ENCODE data around the gene TIMM10.

Gene TIMM10, protein sequence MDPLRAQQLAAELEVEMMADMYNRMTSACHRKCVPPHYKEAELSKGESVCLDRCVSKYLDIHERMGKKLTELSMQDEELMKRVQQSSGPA

DNA sequence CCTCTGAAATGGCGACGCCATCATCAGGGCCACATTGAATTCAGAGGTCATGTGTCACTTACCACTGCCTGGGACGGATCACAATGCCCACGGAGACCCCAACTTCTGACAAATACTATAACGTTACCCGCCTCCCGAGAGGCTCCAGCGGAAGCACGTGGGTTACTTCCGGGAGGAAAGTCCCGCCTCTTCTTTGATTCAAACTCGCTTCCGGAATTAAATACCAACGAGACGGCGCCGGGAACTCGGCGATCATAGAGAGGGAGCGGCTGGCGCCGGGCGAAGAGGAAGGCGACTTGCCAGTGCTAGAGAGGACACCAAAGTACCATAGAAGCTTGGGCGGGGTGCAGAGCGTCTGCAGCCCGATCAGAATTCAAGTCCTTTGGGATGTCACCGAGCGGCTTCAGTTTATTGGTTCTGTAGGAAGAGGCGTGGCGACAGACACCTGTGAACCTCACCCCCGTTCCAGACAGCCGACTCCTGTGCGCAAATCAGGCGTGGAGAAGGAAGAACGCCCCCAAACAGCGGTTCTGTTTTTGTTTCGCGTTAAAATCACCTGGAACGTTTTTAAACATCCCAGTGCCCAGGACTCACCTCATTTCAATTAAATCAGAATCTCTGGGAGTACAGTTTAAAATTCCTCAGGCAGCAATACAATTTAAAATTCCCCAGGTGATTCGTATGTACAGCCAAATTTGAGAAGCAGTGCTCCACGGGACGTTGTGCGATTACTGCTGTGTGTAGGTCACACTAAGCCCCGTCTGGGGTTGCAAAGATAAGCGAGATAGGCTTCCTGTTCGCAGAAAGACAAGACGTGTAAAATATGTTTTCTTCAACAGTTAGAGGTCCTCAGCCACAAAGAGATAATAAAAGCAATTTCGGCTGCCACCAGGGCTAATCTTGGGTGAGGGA, at the start of gene TIMM10:
TSS of gene TIMM10 (minus strand) at position 159 of the 912 bp plus-strand sequence. CDS start 565 bp downstream, outside the sequence.
- peak within 1 kb of the TSS; percentile 75 for H3K4me3 ChIP-seq (ENCODE audit: low read depth, low read length)
- peak; percentile 91 for DNase-seq (ENCODE audit: low read depth)

DNA sequence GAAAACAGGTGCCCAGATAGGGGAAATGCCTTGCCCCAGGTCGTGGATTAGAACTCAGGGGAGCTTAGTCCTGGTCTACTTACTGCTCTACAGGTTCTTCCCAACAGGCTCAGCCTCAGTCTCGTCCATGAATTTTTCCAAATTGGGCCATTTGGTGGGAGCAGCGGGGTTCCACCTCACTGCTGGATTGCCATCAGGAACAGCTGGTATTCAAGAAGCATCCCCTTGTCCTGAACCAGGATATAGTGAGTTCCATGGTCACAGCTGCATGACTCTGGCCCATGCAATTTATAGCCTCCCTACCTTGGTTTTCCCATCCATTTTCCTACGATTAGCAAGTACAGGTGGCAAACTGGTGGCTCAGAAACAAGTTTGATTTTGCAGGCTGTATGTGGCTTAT, 43.5 kb upstream of the TIMM10 start:
- DNase-seq (ENCODE audit: low read depth) = no peak
- H3K4me3 ChIP-seq (ENCODE audit: low read depth, low read length) = no peak overlapping the region

DNA sequence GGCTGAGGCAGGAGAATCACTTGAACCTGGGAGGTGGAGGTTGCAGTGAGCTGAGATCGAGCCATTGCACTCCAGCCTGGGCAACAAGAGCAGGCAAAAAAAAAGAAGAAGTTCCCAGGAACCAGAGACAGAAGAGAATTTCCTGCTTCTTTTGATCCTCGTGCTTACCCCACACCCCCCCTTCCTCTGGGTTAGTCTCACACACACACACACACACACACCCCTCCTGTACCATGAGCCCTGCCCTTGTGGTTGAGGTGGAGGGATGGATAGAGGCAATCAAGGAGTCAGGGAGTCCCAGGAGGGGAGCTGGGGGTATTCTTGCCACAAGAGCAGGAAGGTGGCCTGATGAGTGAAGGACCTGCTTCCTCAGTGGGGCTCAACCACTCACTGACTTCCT, 41.1 kb upstream of the TIMM10 start:
- DNase-seq (ENCODE audit: low read depth) = no peak

DNA sequence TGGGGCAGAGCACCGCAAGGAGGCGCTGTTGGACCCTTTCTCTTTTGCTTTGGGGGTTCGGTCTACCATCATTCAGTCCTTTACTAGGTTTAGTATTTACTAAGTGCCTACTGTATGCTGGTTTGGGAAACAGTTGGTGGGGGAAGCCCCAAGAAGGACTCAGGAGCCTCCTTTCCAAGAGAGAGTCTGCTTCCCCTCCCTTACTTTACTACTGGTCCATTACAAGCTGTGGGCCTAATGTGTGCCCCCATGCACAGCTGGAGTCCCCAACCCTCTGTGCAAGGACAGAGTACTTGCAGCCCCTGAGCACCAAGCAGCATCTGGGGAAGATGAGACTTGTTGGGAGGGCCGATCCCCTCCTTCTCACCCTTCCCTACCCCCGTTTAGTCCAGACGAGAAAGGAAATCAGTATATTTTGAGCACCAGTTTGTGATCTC, 37.8 kb upstream of the TIMM10 start:
- DNase-seq (ENCODE audit: low read depth) = peak; percentile 26
- peak overlapping the region; percentile 81 for H3K4me3 ChIP-seq (ENCODE audit: low read depth, low read length)

More for the DNA sequence above, 41.1 kb upstream of the TIMM10 start:
- H3K4me3 ChIP-seq (ENCODE audit: low read depth, low read length) = no peak overlapping the region

DNA sequence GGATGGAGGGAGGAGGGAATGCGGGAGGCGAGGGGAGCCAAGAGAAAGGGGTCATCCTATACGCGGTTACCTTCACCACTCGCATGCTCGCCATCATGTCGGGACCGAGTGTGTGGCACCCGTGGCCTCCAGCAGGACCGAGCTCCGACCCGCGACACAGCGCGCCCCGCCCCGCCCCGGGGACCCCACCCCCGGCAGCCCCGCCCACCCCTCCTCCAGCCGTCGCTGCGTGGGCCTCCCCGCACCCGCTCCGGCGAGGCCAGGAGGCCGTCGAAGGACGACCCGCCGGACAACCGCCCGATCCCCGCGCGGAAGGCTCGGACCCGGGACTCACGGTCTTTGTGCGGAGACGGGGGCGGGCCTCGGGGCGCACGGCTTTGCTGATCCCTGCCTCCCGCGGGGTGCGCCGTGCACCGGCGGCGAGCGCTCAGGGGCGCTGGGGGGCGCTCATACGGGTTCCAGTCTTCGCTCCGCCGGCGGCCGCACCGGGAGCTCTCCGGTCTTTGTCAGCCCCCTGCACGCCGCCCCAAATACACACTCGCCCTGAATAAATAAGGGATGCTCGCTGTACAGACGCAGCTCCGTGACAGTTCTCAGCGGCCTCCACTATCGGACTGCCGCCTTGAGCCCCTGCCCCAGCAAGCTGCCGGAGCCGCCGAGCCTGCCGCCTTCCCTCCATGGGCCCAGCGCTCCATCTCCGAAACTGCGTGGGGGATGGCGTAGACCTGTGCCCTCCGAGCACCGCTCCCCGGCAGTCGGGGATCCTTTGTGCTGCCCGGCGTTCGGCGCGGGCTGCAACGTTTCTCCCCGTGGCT, 37.2 kb upstream of the TIMM10 start, which contains the start of gene UBE2L6:
TSS of gene UBE2L6 (minus strand) at position 158 of the 815 bp plus-strand sequence. CDS start at position 97, 61 bp downstream.
- peak within 1 kb of the TSS; percentile 81 for H3K4me3 ChIP-seq (ENCODE audit: low read depth, low read length)
- DNase-seq (ENCODE audit: low read depth) = no peak

DNA sequence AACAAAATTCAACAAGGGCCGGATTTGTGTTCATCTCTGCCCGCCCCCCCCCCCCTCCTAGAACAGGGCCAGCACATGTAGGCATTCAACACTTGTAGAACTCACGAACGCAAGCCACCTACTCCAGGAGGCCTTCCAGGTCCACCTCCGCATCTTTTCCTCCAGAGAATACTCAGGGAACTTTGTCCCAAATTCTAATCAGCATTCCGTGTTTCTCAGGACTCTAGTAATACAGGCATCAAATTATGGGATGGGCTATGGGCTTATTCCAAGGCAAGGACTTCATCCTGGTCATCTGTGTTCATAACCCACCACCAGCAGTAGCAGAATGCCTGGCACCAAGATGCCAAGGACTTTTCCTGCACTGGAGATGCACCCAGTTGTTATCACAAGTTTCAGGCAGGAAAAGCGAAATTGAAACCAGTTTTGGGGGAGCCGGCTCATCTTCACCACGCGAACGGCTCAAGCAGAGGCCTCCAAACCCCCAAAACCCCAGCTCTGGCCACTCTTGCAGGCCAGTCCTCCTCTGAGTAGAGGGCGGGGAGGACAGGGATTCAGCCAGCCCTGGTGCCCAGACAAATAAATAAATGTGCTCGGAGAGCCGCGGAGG, 36.5 kb upstream of the TIMM10 start:
- no peak for DNase-seq (ENCODE audit: low read depth)

DNA sequence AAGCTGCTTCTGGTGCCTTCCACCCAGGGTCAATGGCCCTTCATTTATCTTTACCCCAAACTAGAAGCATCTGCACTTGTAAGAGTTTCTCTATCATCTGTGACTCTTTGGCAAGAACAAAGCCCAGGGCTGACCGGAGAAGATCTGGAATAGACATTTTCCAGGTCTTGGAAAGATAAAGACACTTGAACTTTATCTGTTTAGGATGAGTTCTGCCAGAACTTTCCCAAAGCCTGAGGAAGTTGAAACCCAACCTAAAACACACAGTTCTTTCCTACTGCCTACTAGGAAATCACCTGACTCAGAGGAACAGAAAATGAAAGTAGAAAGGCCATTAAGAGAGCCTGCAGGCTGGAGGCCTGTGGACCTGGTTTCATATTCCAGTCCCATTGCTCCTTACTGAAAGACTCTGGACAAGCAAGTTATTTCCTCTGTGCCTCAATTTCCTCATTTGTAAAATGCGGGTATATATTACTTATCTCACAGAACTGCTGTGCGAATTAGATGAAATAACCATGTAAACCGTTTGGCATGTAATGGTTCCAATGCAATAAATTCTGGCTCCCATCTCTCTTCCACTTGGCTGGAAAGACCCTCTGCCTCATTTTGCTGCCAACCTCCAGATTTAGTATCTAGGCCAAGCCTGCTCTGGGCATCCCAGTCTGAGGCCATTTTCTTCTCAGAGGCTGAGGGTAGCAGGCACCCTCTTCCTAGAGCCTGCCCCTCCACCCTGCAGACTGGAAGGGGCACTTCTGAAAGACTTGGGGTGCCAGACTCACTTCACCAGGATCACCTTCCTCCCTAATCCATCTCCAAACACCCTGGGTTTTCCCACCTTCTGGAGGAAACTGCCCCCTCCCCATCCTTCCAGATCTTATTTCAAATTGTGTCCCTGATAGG, 35.7 kb upstream of the TIMM10 start:
- DNase-seq (ENCODE audit: low read depth) = no peak
- peak overlapping the region; percentile 81 for H3K4me3 ChIP-seq (ENCODE audit: low read depth, low read length)

More for the DNA sequence above, 36.5 kb upstream of the TIMM10 start:
- H3K4me3 ChIP-seq (ENCODE audit: low read depth, low read length) = peak overlapping the region; percentile 81

DNA sequence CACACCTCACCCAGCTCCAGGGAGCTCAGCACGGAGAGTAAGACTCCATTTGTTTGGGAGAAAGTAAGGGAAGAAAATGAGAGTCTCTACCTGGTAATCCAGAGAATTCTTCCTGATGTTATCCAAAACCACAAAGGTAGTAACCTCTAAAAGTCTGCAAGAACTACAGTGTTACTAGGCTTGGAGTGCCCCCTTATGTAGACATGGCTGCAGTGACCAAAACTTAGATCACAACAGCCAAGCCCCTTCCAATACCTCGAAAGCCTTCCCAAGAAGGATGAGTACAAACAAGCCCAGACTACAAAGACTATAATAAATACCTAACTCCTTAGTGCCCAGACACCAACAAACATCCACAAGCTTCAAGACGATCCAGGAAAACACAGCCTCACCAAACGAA, 32.0 kb upstream of the TIMM10 start:
- H3K4me3 ChIP-seq (ENCODE audit: low read depth, low read length) = no peak overlapping the region
- DNase-seq (ENCODE audit: low read depth) = no peak

DNA sequence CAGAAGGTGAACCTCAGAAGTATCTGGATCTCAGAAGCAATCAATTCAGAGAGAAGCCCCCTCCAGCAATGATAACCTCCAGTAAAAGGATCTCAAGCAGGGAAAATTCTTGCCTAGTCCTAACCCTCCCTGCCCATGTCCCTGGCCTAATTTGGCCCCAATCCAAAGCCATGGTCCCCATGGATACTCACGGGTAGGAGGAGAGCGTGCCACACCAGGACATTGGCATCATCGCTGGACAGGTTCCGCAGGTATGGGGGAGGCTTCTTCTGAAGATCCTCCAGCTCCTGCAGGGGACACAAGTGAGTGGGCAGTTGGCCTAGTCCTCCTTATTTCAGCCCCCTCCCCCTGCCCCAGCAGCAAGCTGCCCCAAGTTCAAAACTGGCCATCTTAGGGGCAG, 29.6 kb upstream of the TIMM10 start:
- DNase-seq (ENCODE audit: low read depth) = no peak

DNA sequence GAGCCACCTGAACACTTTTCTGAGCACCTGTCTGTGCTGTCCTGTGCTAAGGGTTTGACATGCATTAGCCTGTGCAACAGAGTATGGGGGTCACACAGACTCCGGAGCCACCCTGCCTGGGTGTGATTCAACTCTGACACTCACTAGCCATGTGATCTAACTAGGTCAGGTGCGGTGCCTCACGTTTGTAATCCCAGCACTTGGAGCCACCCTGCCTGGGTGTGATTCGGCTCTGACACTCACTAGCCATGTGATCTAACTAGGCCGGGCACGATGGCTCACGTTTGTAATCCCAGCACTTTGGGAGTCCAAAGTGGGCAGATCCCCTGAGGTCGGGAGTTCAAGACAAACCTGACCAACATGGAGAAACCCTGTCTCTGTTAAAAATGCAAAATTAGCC, 25.5 kb upstream of the TIMM10 start:
- H3K4me3 ChIP-seq (ENCODE audit: low read depth, low read length) = no peak overlapping the region
- no peak for DNase-seq (ENCODE audit: low read depth)

More for the DNA sequence above, 29.6 kb upstream of the TIMM10 start:
- no peak overlapping the region for H3K4me3 ChIP-seq (ENCODE audit: low read depth, low read length)

DNA sequence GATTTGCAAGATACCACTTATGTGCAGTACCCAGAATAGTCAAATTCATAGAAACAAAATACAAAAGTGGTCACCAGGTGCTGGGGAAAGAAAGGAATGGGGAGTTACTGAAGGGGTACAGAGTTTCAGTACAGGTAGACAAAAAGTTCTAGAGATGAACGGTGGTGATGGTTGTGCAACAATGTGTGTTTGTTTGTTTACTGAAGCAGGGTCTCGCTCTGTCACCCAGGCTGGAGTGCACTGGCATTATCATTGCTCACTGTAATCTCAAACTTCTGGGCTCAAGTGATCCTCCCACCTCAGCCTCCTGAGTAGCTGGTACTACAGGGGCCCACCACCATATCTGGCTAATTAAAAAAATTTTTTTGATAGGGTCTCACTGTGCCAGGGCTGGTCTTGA, 24.8 kb upstream of the TIMM10 start:
- DNase-seq (ENCODE audit: low read depth) = no peak

DNA sequence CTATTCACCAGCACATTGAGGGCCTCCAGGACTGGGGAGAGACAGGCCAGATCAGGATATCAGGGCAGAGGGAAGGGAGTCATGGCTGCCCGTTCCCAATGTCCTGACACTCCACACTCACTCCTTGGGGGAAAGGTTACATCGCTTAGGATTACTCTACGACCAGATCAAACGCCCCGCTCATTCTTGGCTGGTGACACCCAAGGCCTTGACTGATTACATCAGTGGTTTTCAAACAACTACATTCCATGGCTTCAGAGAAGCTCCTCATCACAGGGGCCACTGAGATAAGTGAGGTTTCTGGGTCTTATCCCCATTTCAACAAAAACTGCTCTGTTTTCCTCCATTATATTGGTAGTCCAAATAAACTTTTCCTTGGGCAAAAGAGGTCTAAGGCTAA, 21.9 kb upstream of the TIMM10 start:
- no peak for DNase-seq (ENCODE audit: low read depth)
- H3K4me3 ChIP-seq (ENCODE audit: low read depth, low read length) = no peak overlapping the region

More for the DNA sequence above, 24.8 kb upstream of the TIMM10 start:
- no peak overlapping the region for H3K4me3 ChIP-seq (ENCODE audit: low read depth, low read length)

DNA sequence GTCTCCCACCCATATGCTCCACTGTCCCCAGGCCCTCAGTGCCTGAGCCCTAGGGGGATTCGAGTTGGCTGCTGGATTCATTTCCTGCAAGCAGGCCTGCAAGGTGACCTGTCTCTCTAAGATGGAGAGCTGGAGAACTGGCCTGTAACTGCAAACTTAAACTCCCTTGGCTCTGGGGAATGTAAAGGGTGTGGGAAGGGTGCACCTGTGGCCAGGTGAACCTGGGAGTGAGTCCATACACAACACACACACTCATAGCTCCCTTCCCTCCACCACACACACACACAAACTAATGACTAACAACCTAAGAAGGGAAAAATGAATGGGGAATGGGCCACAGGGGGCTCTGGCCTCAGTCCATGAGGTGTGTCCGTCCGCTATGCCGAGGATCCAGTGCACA, 21.4 kb upstream of the TIMM10 start:
- no peak overlapping the region for H3K4me3 ChIP-seq (ENCODE audit: low read depth, low read length)
- no peak for DNase-seq (ENCODE audit: low read depth)

DNA sequence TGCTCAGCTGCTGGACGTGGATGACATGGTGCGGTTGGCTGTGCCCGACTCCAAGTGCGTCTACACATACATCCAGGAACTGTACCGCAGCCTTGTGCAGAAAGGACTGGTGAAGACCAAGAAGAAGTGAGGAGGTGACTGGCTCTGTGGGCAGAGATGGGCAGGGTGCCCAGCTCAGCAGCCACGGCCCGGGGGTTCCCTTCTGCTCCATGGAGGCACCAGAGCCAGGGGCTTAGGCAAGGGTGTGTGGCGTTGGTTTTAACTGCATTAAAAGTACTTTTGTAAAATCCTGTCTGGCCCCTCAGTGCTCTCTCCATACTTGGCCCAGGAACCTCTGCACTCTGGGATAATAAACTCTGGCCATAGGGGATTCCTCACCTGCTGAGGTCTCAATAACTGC, 19.4 kb upstream of the TIMM10 start:
- DNase-seq (ENCODE audit: low read depth) = no peak
- H3K4me3 ChIP-seq (ENCODE audit: low read depth, low read length) = no peak overlapping the region

DNA sequence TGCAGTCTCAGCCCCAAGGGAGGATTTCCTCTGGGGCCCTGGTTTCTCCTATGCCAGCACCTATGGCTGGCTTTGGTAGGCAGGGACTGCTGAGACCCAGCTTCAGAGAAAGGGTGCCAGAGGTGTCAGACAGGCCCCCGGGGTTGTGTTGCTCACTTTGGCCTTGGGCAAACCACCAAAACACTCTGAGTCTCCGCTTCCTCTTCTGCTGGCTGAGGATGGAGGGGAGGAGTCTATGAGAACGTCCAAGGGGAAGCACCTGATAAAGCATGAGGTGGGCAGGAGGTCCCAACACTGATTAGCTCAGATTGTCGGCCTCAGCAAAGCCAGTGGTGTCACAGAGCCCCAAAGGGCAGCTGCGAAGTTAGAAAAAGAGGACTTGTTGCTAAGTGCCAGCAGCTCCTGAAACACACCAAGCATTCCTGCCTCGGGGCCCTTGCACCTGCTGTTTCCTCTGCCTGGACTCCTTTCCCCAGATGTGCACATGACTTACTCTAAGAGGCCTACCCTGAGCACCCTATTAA, 17.4 kb upstream of the TIMM10 start:
- H3K4me3 ChIP-seq (ENCODE audit: low read depth, low read length) = no peak overlapping the region
- DNase-seq (ENCODE audit: low read depth) = no peak

DNA sequence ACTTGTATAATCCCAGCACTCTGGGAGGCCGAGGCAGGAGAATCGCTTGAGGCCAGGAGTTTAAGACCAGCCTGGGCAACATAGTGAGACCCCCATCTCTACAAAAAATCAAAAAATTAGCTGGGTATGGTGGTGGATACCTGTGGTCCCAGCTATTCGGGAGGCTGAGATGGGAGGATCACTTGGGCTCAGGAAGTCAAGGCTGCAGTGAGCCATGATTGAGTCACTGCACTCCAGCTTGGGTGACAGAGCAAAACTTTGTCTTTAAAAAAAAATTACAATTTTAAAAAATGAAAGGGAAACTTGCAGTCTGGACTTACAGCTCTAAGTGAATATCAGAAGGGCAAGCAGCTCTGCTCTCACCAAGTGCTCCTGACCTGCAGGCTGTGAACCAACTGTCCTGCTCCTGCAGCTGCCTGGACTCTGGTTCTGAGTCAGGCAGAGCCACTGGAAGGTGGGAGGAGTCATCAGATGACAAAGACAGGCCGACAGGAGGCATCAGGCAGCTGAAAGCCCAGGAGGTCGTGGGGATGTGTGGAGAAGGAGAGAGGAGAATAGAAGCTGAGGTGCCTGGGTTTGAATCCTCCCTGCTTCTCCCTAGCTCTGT, 16.4 kb upstream of the TIMM10 start:
- no peak for DNase-seq (ENCODE audit: low read depth)
- no peak overlapping the region for H3K4me3 ChIP-seq (ENCODE audit: low read depth, low read length)

DNA sequence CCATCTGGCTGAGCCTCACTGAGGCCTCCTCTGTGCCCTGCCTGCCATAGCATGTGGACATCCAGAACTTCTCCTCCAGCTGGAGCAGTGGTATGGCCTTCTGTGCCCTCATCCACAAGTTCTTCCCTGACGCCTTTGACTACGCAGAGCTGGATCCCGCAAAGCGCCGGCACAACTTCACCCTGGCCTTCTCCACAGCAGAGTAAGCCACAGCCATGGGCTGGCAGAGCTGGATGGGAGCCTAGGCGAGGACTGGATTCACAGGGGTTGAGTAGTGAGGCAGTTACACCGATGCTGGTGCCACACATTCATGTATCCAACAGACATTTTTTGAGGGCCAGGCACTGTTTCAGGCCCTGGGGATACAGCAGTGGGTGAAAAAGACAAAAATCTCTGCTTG, 15.9 kb upstream of the TIMM10 start:
- no peak for DNase-seq (ENCODE audit: low read depth)
- H3K4me3 ChIP-seq (ENCODE audit: low read depth, low read length) = no peak overlapping the region

DNA sequence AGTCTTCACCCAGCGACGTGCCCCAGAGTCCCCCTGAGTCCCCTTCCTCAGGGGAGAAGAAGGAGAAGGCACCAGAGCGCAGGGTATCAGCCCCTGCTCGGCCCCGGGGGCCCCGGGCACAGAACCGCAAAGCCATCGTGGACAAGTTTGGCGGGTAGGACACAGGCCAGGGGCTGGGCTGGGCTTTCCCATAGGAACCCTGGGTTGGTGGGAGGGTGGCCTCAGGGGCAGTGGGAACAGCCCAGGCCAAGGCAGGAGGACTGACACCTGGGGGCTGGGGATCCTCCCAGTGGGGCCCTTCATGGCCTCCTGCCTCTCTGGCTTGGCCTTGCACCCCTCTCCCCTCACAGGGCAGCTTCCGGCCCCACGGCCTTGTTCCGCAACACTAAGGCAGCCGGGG, 15.3 kb upstream of the TIMM10 start:
- no peak overlapping the region for H3K4me3 ChIP-seq (ENCODE audit: low read depth, low read length)
- DNase-seq (ENCODE audit: low read depth) = no peak

Data from skeletal muscle cell (primary cell).